Ascending aorta (tissue), 2 donors: ENCODE measurements around the gene BLOC1S6. TPM values are rescaled to one million over a fixed set of nuclear protein-coding genes. Genes with fewer than 3 reads are reported as not detected.

Source experiments
- DNase-seq, 2 donors: peaks; one replicate each; pipeline ENCODE4 v3.0.0-alpha.2; 2019; ENCODE audit warnings: low spot score in 2 of 2
- H3K27ac ChIP-seq, 2 donors: fragments of 200-600 bp; sonication (generic); one replicate each; pipeline ENCODE4 v1.5.1; 2016 to 2017; ENCODE audit warnings: mild to moderate bottlenecking in 1 of 2
- H3K27me3 ChIP-seq: fragments of 200-600 bp; sonication (generic); one replicate; pipeline ENCODE4 v1.5.1; 2017
- H3K36me3 ChIP-seq, 2 donors: fragments of 200-600 bp; sonication (generic); one replicate each; pipeline ENCODE4 v1.5.1; 2016
- H3K4me1 ChIP-seq, 2 donors: fragments of 200-600 bp; sonication (generic); one replicate each; pipeline ENCODE4 v1.5.1; 2016 to 2017; ENCODE audit warnings: mild to moderate bottlenecking in 1 of 2
- H3K4me3 ChIP-seq, 2 donors: fragments of 200-600 bp; sonication (generic); one replicate each; pipeline ENCODE4 v1.5.1; 2016 to 2017; ENCODE audit warnings: mild to moderate bottlenecking in 1 of 2
- H3K9me3 ChIP-seq, 2 donors: fragments of 200-600 bp; sonication (generic); one replicate each; pipeline ENCODE4 v1.5.1; 2016
- intact Hi-C: fragments of 100-400 bp; cut with DNase I; formaldehyde crosslinking; loops from one replicate; pipeline ENCODE4 v1.15.1; 2023
- total RNA-seq: library from RNA; depleted of rRNA; stranded (reverse); fragments of >200 nt; gene quantifications from one replicate; pipeline ENCODE4 v1.1.0, GENCODE V29; 2016
- TF ChIP-seq, protein P1 (sequence below), 3 experiments: fragments of 200-600 bp in 2 of 3; fragments of 450-650 bp in 1 of 3; sonication (generic) in 2 of 3; IDR thresholded peaks; one replicate each; pipeline ENCODE4 v1.5.1; 2016 to 2019; ENCODE audit warnings: antibody characterized with exemption in 3 of 3, mild to moderate bottlenecking in 1 of 3, moderate library complexity in 1 of 3

BLOC1S6 gene
- total RNA-seq, 1 donor from 2014 or later: 15.4 TPM

DNA sequence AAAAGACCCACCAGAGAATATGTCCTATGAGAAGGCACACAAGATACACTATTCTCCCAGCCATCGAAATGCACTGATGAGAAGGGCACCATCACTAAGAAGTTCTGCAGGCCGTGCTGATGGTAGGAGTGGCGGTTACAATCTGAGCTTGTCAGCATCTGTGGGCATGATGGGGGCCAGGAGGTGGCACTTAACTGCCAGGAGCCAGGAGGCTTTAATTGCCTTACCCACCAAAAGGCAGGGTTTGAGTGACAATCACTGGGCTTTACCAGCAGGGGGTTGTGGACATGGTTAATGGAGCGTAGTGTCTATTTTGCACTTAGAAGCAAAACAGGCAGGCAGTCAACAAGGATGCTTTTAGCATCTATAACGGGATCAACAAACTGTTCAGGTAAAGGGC lies 31.6 kb downstream of the BLOC1S6 start:
- H3K9me3 ChIP-seq: no peaks in the 10 kb centered on the region
- H3K27ac ChIP-seq: no peak overlapping the region
- TF ChIP-seq, protein P1, sequence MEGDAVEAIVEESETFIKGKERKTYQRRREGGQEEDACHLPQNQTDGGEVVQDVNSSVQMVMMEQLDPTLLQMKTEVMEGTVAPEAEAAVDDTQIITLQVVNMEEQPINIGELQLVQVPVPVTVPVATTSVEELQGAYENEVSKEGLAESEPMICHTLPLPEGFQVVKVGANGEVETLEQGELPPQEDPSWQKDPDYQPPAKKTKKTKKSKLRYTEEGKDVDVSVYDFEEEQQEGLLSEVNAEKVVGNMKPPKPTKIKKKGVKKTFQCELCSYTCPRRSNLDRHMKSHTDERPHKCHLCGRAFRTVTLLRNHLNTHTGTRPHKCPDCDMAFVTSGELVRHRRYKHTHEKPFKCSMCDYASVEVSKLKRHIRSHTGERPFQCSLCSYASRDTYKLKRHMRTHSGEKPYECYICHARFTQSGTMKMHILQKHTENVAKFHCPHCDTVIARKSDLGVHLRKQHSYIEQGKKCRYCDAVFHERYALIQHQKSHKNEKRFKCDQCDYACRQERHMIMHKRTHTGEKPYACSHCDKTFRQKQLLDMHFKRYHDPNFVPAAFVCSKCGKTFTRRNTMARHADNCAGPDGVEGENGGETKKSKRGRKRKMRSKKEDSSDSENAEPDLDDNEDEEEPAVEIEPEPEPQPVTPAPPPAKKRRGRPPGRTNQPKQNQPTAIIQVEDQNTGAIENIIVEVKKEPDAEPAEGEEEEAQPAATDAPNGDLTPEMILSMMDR (IDR thresholded peaks at IDR 0.05): no peak
- H3K36me3 ChIP-seq: no peaks in the 10 kb centered on the region
- H3K4me1 ChIP-seq: no peaks in the 10 kb centered on the region
- no peak overlapping the region for H3K4me3 ChIP-seq
- no peak for DNase-seq
- H3K27me3 ChIP-seq: no peaks in the 10 kb centered on the region
- intact Hi-C loops: no loop called here

DNA sequence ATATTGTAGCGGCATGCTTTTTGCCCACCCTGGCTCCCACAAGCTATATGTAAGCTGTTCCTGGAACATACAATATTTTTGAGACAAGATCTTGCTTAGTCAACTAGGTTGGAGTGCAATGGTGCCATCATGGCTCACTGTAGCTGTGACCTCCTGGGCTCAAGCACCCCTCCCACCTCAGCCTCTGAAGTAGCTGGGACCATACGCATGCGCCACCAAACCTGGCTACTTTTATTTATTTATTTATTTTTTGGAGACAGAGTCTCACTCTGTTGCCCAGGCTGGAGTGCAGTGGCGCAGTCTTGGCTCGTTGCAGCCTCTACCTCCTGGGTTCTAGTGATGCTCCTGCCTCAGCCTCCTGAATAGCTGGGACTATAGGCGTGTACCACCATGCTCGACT lies 41.0 kb downstream of the BLOC1S6 start:
- no peak overlapping the region for H3K4me3 ChIP-seq
- no peaks in the 10 kb centered on the region for H3K27me3 ChIP-seq
- TF ChIP-seq, protein P1 (IDR thresholded peaks at IDR 0.05): no peak
- H3K27ac ChIP-seq: no peak overlapping the region
- H3K9me3 ChIP-seq: peaks cover 0 to 12% of the 10 kb centered on the region in 2 donors
- no peak for DNase-seq
- H3K4me1 ChIP-seq: no peaks in the 10 kb centered on the region
- intact Hi-C loops: no loop called here
- H3K36me3 ChIP-seq: no peaks in the 10 kb centered on the region

DNA sequence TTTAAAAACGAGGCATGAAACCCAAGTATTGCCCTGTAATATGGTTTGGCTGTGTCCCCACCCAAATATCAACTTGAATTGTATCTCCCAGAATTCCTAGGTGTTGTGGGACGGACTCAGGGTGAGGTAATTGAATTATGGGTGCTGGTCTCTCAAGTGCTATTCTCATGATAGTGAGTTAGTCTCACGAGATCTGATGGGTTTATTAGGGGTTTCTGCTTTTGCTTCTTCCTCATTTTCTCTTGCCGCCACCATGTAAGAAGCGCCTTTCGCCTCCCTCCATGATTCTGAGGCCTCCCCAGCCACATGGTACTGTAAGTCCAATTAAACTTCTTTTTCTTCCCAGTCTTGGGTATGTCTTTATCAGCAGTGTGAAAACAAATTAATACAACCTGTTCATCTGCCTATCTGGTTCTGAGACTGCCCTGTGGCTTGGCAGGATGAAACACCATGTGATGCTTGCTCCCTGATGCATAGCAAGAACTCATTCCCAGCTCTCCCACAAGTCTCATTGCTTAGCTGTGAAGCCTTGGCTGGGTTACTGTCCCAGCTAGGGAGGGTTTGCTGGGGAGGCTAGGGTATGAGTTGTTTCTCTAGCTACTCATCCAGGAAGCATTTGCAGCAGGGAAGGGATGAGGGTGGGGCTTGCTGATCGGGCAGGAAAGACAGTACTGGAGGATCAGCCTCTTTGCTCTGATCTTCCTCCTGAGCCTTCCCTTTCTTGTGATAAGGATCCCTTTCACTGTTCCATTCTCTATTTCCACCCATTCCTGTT lies 43.9 kb downstream of the BLOC1S6 start:
- Histone ChIP-seq H3K27me3 (no peaks in the 10 kb centered on the region), H3K27ac (peak overlapping the region; percentile 49 to 51), H3K36me3 (no peaks in the 10 kb centered on the region), H3K4me3 (no peak overlapping the region), H3K9me3 (peaks cover 0 to 4% of the 10 kb centered on the region in 2 donors), H3K4me1 (peaks cover 0 to 3% of the 10 kb centered on the region in 2 donors)
- TF ChIP-seq, protein P1 (IDR thresholded peaks at IDR 0.05): no peak
- intact Hi-C loops: loop anchor here (10.0 kb wide), 2 partner anchors 264 to 906 kb away; no protein-coding TSS in a partner anchor
- DNase-seq: peak in 1 of 2 donors; percentile 72

DNA sequence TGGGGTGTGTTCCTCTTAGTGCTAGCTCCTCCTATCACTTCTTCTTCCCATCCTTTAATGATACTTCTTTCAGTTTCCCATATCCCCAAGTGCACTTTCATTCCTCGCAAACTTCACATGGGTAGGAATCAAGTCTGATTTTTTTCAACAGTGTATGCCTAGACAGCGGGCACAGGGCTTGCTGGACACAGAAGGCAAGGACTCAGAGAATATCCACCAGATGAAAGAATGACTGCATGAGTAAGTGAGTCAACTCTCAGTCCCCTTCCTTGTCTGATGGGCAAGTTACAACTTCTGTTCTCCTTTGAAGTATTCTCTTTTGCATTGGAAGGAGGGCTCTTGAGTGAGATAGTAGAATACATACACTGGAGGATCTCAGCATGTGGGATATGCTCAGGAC lies 44.6 kb downstream of the BLOC1S6 start:
- Histone ChIP-seq H3K4me3 (no peak overlapping the region), H3K36me3 (no peaks in the 10 kb centered on the region), H3K9me3 (peaks cover 0 to 3% of the 10 kb centered on the region in 2 donors), H3K27me3 (no peaks in the 10 kb centered on the region), H3K4me1 (peaks cover 5 to 9% of the 10 kb centered on the region in 2 donors), H3K27ac (peak overlapping the region; percentile 49 to 51)
- DNase-seq: no peak
- TF ChIP-seq, protein P1 (IDR thresholded peaks at IDR 0.05): no peak
- intact Hi-C loops: loop anchor here (10.0 kb wide), 2 partner anchors 263 to 907 kb away; no protein-coding TSS in a partner anchor

DNA sequence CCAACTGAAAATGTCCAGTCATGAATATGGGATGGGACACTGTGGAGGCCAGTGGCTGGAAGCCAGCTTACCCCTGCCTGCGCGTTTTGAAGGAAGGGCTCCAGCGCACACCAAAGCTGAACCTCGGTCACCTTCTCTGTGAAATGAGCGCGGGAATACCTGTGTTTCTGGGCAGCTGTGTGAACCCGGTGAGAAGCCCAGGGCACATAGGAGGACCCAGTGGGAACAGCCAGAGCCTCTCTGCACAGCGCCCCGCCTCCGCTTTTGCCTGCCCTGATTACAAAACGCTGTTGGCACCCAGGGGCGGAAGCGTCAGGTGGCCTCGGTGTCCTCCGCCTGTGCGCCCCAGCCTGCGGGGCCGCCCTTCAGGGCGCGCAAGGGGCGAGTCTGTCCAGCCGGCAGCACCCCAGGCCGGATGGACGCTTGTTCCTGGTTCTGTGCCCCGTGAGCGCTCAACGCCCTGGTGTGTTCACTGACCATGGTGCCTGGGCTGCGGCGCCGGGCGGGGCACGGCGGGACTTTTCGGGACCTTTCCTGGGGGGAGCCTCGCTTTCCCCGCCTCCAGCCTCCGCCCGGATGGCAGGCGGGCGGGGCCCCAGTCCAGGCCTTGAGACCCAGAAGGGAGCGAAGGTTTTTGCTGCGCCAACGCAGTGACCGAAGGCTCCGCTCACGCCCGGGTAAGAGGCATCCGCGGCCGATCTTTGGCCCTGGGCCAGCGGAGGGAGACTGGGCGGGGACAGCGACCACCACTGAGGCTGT lies 47.4 kb downstream of the BLOC1S6 start, which contains the start of gene SQOR:
Gene SQOR, plus strand, starts transcription at position 598 of the 759 bp plus-strand sequence. CDS start 23,895 bp downstream, outside the sequence.
- Histone ChIP-seq H3K4me1 (peaks cover 16 to 31% of the 10 kb centered on the region in 2 donors), H3K27ac (peak within 1 kb of the TSS; percentile 91 to 93), H3K36me3 (no peaks in the 10 kb centered on the region), H3K27me3 (no peaks in the 10 kb centered on the region), H3K9me3 (no peaks in the 10 kb centered on the region), H3K4me3 (peak within 1 kb of the TSS; percentile 77 to 83)
- intact Hi-C loops: loop anchor here (1.0 to 10.0 kb wide), 4 partner anchors 26 to 910 kb away; no protein-coding TSS in a partner anchor
- TF ChIP-seq, protein P1 (IDR thresholded peaks at IDR 0.05): no peak
- peak; percentile 65 to 93 for DNase-seq
